ENCODE measurements around the gene PDILT. TPM values are rescaled to one million over a fixed set of nuclear protein-coding genes. Genes with fewer than 3 reads are reported as not detected.
"Not testable (repeated sequence)": the region's sequence is repeated elsewhere in the genome, so short reads cannot be mapped to it uniquely, and the experiment has no call there.

Gene PDILT
- total RNA-seq, 2 donors from 2014 or later, result not detected

GRCh38 chr16:20318006-20318405, 86.5 kb downstream of the PDILT start:
- Mint-ChIP-seq H3K4me1 (ENCODE audit: low read depth in 2 of 2) (no peaks in the 10 kb centered on the region), H3K36me3 (no peaks in the 10 kb centered on the region), H3K27ac (no peak overlapping the region), H3K4me3 (no peak overlapping the region), H3K9me3 (no peaks in the 10 kb centered on the region), H3K27me3 (peaks cover 8 to 9% of the 10 kb centered on the region in 2 donors)
- ATAC-seq (no peak), DNase-seq (ENCODE audit: low spot score) (no peak)

- Mint-ChIP-seq H3K27me3 (peaks cover 9% of the 10 kb centered on the region in 2 donors), H3K36me3 (no peaks in the 10 kb centered on the region), H3K27ac (no peak overlapping the region), H3K4me1 (ENCODE audit: low read depth in 2 of 2) (no peaks in the 10 kb centered on the region), H3K9me3 (no peaks in the 10 kb centered on the region), H3K4me3 (no peak overlapping the region)
- no peak for DNase-seq (ENCODE audit: low spot score)
- ATAC-seq, result no peak
Measured at GRCh38 chr16:20317117-20317516, 87.4 kb downstream of the PDILT start.

- Mint-ChIP-seq H3K27me3 (peaks cover 9% of the 10 kb centered on the region in 2 donors), H3K27ac (no peak overlapping the region), H3K36me3 (no peaks in the 10 kb centered on the region)
Measured at GRCh38 chr16:20316715-20317114, 87.8 kb downstream of the PDILT start.

GRCh38 chr16:20315764-20316163, 88.8 kb downstream of the PDILT start:
- Mint-ChIP-seq H3K36me3 (no peaks in the 10 kb centered on the region), H3K27me3 (peaks cover 9% of the 10 kb centered on the region in 2 donors), H3K4me1 (ENCODE audit: low read depth in 2 of 2) (no peaks in the 10 kb centered on the region), H3K27ac (no peak overlapping the region), H3K9me3 (no peaks in the 10 kb centered on the region), H3K4me3 (no peak overlapping the region)
- DNase-seq (ENCODE audit: low spot score) (no peak), ATAC-seq (no peak)

More at GRCh38 chr16:20316715-20317114, 87.8 kb downstream of the PDILT start:
- DNase-seq (ENCODE audit: low spot score) (no peak), ATAC-seq (no peak)
- no peaks in the 10 kb centered on the region for H3K9me3 Mint-ChIP-seq
- no peaks in the 10 kb centered on the region for H3K4me1 Mint-ChIP-seq (ENCODE audit: low read depth in 2 of 2)
- H3K4me3 Mint-ChIP-seq, result no peak overlapping the region

- Mint-ChIP-seq H3K9me3 (no peaks in the 10 kb centered on the region), H3K4me3 (no peak overlapping the region), H3K4me1 (ENCODE audit: low read depth in 2 of 2) (no peaks in the 10 kb centered on the region), H3K27me3 (peaks cover 9% of the 10 kb centered on the region in 2 donors), H3K36me3 (no peaks in the 10 kb centered on the region), H3K27ac (no peak overlapping the region)
- DNase-seq (ENCODE audit: low spot score) (no peak), ATAC-seq (no peak)
Measured at GRCh38 chr16:20314575-20314974, 90.0 kb downstream of the PDILT start.

GRCh38 chr16:20313741-20314140, 90.8 kb downstream of the PDILT start:
- H3K9me3 Mint-ChIP-seq, result no peaks in the 10 kb centered on the region
- no peak overlapping the region for H3K27ac Mint-ChIP-seq
- H3K4me1 Mint-ChIP-seq (ENCODE audit: low read depth in 2 of 2), result no peaks in the 10 kb centered on the region
- ATAC-seq (no peak), DNase-seq (ENCODE audit: low spot score) (no peak)
- no peak overlapping the region for H3K4me3 Mint-ChIP-seq
- no peaks in the 10 kb centered on the region for H3K36me3 Mint-ChIP-seq
- peaks cover 5 to 10% of the 10 kb centered on the region in 2 donors for H3K27me3 Mint-ChIP-seq

GRCh38 chr16:20312536-20313095, 91.9 kb downstream of the PDILT start:
- not testable (repeated sequence) for H3K9me3 Mint-ChIP-seq, H3K4me3 Mint-ChIP-seq

GRCh38 chr16:20311548-20311947, 93.0 kb downstream of the PDILT start:
- Mint-ChIP-seq H3K4me1 (ENCODE audit: low read depth in 2 of 2) (no peaks in the 10 kb centered on the region), H3K27me3 (peaks cover 2 to 19% of the 10 kb centered on the region in 2 donors), H3K9me3 (no peaks in the 10 kb centered on the region), H3K36me3 (no peaks in the 10 kb centered on the region), H3K4me3 (no peak overlapping the region), H3K27ac (no peak overlapping the region)
- no peak for ATAC-seq
- DNase-seq (ENCODE audit: low spot score), result no peak

More at GRCh38 chr16:20312536-20313095, 91.9 kb downstream of the PDILT start:
- peaks cover 5 to 16% of the 10 kb centered on the region in 2 donors for H3K27me3 Mint-ChIP-seq
- DNase-seq (ENCODE audit: low spot score); H3K4me1 Mint-ChIP-seq (ENCODE audit: low read depth in 2 of 2); H3K36me3 Mint-ChIP-seq; ATAC-seq; H3K27ac Mint-ChIP-seq: not testable (repeated sequence)

GRCh38 chr16:20310421-20311395, 93.8 kb downstream of the PDILT start:
- Mint-ChIP-seq H3K27ac (no peak overlapping the region), H3K4me1 (ENCODE audit: low read depth in 2 of 2) (no peaks in the 10 kb centered on the region), H3K9me3 (no peaks in the 10 kb centered on the region), H3K4me3 (no peak overlapping the region), H3K27me3 (peaks cover 2 to 23% of the 10 kb centered on the region in 2 donors), H3K36me3 (no peaks in the 10 kb centered on the region)
- ATAC-seq (no peak), DNase-seq (ENCODE audit: low spot score) (no peak)

GRCh38 chr16:20309786-20310185, 94.8 kb downstream of the PDILT start:
- Mint-ChIP-seq H3K4me1 (ENCODE audit: low read depth in 2 of 2) (no peaks in the 10 kb centered on the region), H3K9me3 (no peaks in the 10 kb centered on the region), H3K4me3 (no peak overlapping the region), H3K27me3 (peaks cover 2 to 30% of the 10 kb centered on the region in 2 donors), H3K36me3 (peaks cover 4% of the 10 kb centered on the region), H3K27ac (no peak overlapping the region)
- ATAC-seq (no peak), DNase-seq (ENCODE audit: low spot score) (no peak)

Other genes with a start within 250 kb of the PDILT start
- not detected for gene GP2, start 77.2 kb downstream of the PDILT start, total RNA-seq
- not detected for gene UMOD, start 52.0 kb downstream of the PDILT start, total RNA-seq
- not detected for gene ACSM5, start 4.8 kb upstream of the PDILT start, total RNA-seq
- not detected for gene ACSM2A, start 46.8 kb upstream of the PDILT start, total RNA-seq
- not detected for gene ACSM2B, start 171.6 kb upstream of the PDILT start, total RNA-seq

All from natural killer cell treated with Interleukin-12 subunit alpha and Interleukin-12 subunit beta and Interleukin-15 and Interleukin-18, amount 100 ng/mL, for 72 hours (primary cell).